Measurements from ENCODE around the gene IL17RC. TPM values are rescaled to one million over a fixed set of nuclear protein-coding genes. Genes with fewer than 3 reads are reported as not detected.

IL17RC gene
- total and polyA plus RNA-seq, 7 donors, result 9.9 to 88.9 (median 57.8) TPM

DNA sequence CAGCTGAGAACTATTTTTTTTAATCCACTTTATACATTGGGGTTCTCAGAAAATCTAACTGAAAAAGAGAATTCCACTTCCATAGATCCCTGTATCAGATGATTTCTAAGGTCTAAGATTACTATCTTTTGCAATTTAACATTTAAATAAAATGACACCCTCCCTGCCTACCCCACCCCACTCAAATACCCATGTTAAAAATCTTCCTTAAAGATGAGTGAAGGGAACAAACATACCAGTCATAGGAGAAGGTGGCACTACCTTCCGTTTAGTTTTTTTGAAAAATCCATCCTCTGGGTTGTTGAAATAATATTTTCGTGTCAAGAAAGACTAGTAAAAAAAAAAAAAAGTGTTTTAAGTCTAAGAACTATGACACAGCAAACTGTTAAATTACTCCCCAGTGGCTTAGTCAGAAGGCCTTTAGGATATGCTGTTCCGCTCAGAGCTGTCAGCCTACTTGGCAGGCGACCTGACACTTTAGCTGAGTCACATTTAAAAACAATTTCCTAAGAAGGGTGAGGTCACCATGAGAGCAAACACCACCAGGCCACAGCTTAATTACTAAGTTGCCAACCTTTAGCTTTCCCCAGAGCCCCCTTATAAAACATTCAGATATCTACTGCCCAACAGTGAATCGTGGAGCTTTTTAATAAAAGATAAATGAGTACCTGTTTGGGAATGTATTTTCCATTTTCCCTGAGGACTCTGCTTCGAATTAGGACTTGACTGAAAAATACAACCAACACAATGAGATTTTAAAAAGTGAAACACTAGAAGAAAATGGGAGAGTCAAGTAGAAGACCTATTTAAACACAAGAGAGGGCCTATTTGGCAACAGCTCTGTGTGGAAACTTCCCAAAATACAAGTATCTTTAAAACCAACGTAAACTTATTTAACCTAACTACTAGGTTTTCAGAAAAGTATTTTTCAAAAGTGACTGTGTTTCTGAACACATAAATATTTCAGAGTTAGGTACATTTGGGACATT lies 60.1 kb downstream of the IL17RC start:
- peak; percentile 95 for DNase-seq
- Histone ChIP-seq H3K9me3 (no peaks in the 10 kb centered on the region), H3K4me3 (no peak overlapping the region), H3K36me3 (peaks cover 0 to 55% (median 12%) of the 10 kb centered on the region in 4 donors), H3K27me3 (no peaks in the 10 kb centered on the region), H3K4me1 (peaks cover 0 to 27% (median 20%) of the 10 kb centered on the region in 4 donors), H3K27ac (peak overlapping the region; percentile 77 to 85 (median 82))
- peak in 3 of 4 donors; percentile 14 to 54 (median 46) for TF ChIP-seq EP300 (IDR thresholded peaks at IDR 0.05)
- TF ChIP-seq POLR2AphosphoS5 (IDR thresholded peaks at IDR 0.05), result peak; percentile 69 to 87 (median 76)
- TF ChIP-seq POLR2A (IDR thresholded peaks at IDR 0.05), result no peak
- TF ChIP-seq, protein P1, sequence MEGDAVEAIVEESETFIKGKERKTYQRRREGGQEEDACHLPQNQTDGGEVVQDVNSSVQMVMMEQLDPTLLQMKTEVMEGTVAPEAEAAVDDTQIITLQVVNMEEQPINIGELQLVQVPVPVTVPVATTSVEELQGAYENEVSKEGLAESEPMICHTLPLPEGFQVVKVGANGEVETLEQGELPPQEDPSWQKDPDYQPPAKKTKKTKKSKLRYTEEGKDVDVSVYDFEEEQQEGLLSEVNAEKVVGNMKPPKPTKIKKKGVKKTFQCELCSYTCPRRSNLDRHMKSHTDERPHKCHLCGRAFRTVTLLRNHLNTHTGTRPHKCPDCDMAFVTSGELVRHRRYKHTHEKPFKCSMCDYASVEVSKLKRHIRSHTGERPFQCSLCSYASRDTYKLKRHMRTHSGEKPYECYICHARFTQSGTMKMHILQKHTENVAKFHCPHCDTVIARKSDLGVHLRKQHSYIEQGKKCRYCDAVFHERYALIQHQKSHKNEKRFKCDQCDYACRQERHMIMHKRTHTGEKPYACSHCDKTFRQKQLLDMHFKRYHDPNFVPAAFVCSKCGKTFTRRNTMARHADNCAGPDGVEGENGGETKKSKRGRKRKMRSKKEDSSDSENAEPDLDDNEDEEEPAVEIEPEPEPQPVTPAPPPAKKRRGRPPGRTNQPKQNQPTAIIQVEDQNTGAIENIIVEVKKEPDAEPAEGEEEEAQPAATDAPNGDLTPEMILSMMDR (IDR thresholded peaks at IDR 0.05), result no peak
- intact Hi-C loops (cut with DNase I), result loop anchor here (5.0 kb wide), 1 partner anchor 35 kb away; no protein-coding TSS in a partner anchor
- WGBS, 2 donors, result 68 to 72% methylated on average over 7 of the region's 7 CpGs

DNA sequence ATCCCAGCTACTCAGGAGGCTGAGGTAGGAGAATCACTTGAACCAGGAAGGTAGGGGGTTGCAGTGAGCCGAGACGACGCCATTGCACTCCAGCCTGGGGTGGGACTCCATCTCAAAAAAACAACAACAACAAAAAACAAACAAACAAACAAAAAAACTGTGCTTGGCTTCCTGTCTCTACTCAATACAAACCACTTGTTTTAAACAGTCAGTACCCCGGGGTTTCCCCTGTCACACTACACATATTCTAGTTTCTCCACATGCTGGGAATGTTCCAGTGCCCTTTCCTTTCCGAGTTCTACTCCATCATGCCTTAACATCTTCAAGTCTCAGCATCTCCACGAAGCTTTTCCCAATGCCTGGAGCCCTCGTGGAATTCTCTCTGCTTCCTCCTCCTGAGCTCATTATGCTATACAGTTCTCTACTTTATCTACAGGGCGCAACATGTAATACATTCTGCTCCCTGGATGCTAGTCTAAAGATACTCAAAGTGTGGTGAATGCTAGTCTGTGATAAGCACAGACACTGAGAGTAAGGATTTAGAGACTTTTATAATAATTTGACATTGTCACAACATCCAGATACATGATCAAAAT lies 61.9 kb downstream of the IL17RC start:
- H3K4me1 ChIP-seq, result peaks cover 0 to 33% (median 25%) of the 10 kb centered on the region in 4 donors
- H3K4me3 ChIP-seq, result no peak overlapping the region
- DNase-seq, result no peak
- H3K27me3 ChIP-seq, result no peaks in the 10 kb centered on the region
- no peaks in the 10 kb centered on the region for H3K9me3 ChIP-seq
- H3K36me3 ChIP-seq, result peaks cover 0 to 42% (median 3%) of the 10 kb centered on the region in 4 donors
- TF ChIP-seq EP300 (IDR thresholded peaks at IDR 0.05) (no peak), POLR2A (IDR thresholded peaks at IDR 0.05) (no peak), POLR2AphosphoS5 (IDR thresholded peaks at IDR 0.05) (no peak)
- TF ChIP-seq, protein P1 (IDR thresholded peaks at IDR 0.05), result no peak
- peak overlapping the region; percentile 77 to 85 (median 82) for H3K27ac ChIP-seq
- intact Hi-C loops (cut with DNase I), result loop anchor here (5.0 kb wide), 1 partner anchor 33 kb away; no protein-coding TSS in a partner anchor
- 86 to 89% methylated on average over 8 of the region's 8 CpGs for WGBS, 2 donors

DNA sequence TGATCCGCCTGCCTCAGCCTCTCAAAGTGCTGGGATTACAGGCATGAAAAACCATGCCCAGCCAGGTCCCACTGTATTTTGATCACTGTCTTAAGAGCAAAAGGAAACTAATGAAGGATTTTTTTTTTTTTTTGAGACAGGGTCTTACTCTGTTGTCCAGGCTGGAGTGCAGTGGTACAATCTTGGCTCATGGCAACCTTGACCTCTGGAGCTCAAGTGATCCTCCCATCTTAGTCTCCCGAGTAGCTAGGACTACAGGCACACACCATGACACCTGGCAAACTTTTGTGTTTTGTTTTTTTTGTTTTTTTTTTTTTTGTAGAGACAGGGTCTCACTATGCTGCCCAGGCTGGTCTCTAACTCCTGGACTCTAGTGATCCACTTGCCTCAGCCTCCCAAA lies 63.4 kb downstream of the IL17RC start:
- peak overlapping the region in 1 of 4 donors; percentile 80 for H3K27ac ChIP-seq
- no peak overlapping the region for H3K4me3 ChIP-seq
- peaks cover 0 to 40% (median 0%) of the 10 kb centered on the region in 4 donors for H3K36me3 ChIP-seq
- no peaks in the 10 kb centered on the region for H3K9me3 ChIP-seq
- 96% methylated on average over 2 of the region's 2 CpGs for WGBS, 2 donors
- H3K27me3 ChIP-seq, result no peaks in the 10 kb centered on the region
- TF ChIP-seq POLR2AphosphoS5 (IDR thresholded peaks at IDR 0.05) (no peak), EP300 (IDR thresholded peaks at IDR 0.05) (no peak), POLR2A (IDR thresholded peaks at IDR 0.05) (no peak)
- TF ChIP-seq, protein P1 (IDR thresholded peaks at IDR 0.05), result no peak
- peaks cover 0 to 46% (median 37%) of the 10 kb centered on the region in 4 donors for H3K4me1 ChIP-seq
- DNase-seq, result no peak
- intact Hi-C loops (cut with DNase I), result loop anchor here (10.0 kb wide), 1 partner anchor 135 kb away; the partner anchor contains the start of gene BRK1

Small RNA genes within 50 kb of the gene (small RNA-seq; reads per million reads assigned to genes)
- 0 reads per million in 3 donors for gene RNU6-882P

Other genes with a start within 250 kb of the IL17RC start
- gene CPNE9, start 213.3 kb upstream of the IL17RC start, total RNA-seq, result under 1 TPM in 1 of 4 donors, not detected in 3; 0.14 TPM
- under 1 TPM in 1 of 3 donors, not detected in 2; 0.22 TPM for gene CPNE9, start 213.3 kb upstream of the IL17RC start, polyA plus RNA-seq
- gene BRPF1, start 185.4 kb upstream of the IL17RC start, total RNA-seq, result 10 to 100 TPM; 12.6 to 18.6 (median 13.9) TPM
- 10 to 100 TPM in 1 of 3 donors, 1 to 10 TPM in 2; 3.5 to 12.0 (median 4.2) TPM for gene BRPF1, start 185.4 kb upstream of the IL17RC start, polyA plus RNA-seq
- 10 to 100 TPM; 22.5 to 34.6 (median 31.4) TPM for gene OGG1, start 167.1 kb upstream of the IL17RC start, total RNA-seq
- gene OGG1, start 167.1 kb upstream of the IL17RC start, polyA plus RNA-seq, result 10 to 100 TPM; 15.6 to 23.6 (median 16.9) TPM
- 10 to 100 TPM; 45.7 to 57.8 (median 56.5) TPM for gene CAMK1, start 147.2 kb upstream of the IL17RC start, total RNA-seq
- gene CAMK1, start 147.2 kb upstream of the IL17RC start, polyA plus RNA-seq, result 10 to 100 TPM; 14.0 to 21.6 (median 19.7) TPM
- gene TADA3, start 124.6 kb upstream of the IL17RC start, total RNA-seq, result 10 to 100 TPM; 53.2 to 72.9 (median 67.6) TPM
- gene TADA3, start 124.6 kb upstream of the IL17RC start, polyA plus RNA-seq, result 10 to 100 TPM; 52.2 to 87.1 (median 78.4) TPM
- 100 to 1,000 TPM in 3 of 4 donors, 10 to 100 TPM in 1; 75.6 to 150 (median 128) TPM for gene ARPC4, start 124.0 kb upstream of the IL17RC start, total RNA-seq
- 100 to 1,000 TPM; 190 to 240 (median 211) TPM for gene ARPC4, start 124.0 kb upstream of the IL17RC start, polyA plus RNA-seq
- gene TTLL3, start 106.8 kb upstream of the IL17RC start, total RNA-seq, result 100 to 1,000 TPM in 1 of 4 donors, 10 to 100 TPM in 3; 32.9 to 117 (median 45.1) TPM
- gene TTLL3, start 106.8 kb upstream of the IL17RC start, polyA plus RNA-seq, result 10 to 100 TPM in 1 of 3 donors, 1 to 10 TPM in 2; 4.4 to 46.4 (median 9.0) TPM
- 10 to 100 TPM; 42.6 to 54.7 (median 47.6) TPM for gene RPUSD3, start 73.1 kb upstream of the IL17RC start, total RNA-seq
- 10 to 100 TPM; 22.0 to 37.1 (median 23.4) TPM for gene RPUSD3, start 73.1 kb upstream of the IL17RC start, polyA plus RNA-seq
- 10 to 100 TPM in 2 of 4 donors, 1 to 10 TPM in 2; 1.6 to 36.7 (median 8.1) TPM for gene CIDEC, start 36.8 kb upstream of the IL17RC start, total RNA-seq
- gene CIDEC, start 36.8 kb upstream of the IL17RC start, polyA plus RNA-seq, result 100 to 1,000 TPM in 1 of 3 donors, 10 to 100 TPM in 2; 30.6 to 120 (median 71.3) TPM
- gene JAGN1, start 26.5 kb upstream of the IL17RC start, total RNA-seq, result 10 to 100 TPM; 33.7 to 55.1 (median 45.9) TPM
- 10 to 100 TPM; 24.7 to 44.4 (median 33.0) TPM for gene JAGN1, start 26.5 kb upstream of the IL17RC start, polyA plus RNA-seq
- 1 to 10 TPM in 2 of 4 donors, under 1 TPM in 2; 0.68 to 2.5 (median 1.3) TPM for gene IL17RE, start 14.2 kb upstream of the IL17RC start, total RNA-seq
- 10 to 100 TPM; 11.4 to 46.3 (median 12.7) TPM for gene IL17RE, start 14.2 kb upstream of the IL17RC start, polyA plus RNA-seq
- 10 to 100 TPM; 31.4 to 67.8 (median 54.7) TPM for gene CRELD1, start 16.7 kb downstream of the IL17RC start, total RNA-seq
- gene CRELD1, start 16.7 kb downstream of the IL17RC start, polyA plus RNA-seq, result 10 to 100 TPM in 1 of 3 donors, 1 to 10 TPM in 2; 4.8 to 33.7 (median 6.7) TPM
- 1 to 10 TPM; 1.5 to 2.6 (median 2.2) TPM for gene PRRT3, start 35.3 kb downstream of the IL17RC start, total RNA-seq
- under 1 TPM; 0.46 to 0.90 (median 0.60) TPM for gene PRRT3, start 35.3 kb downstream of the IL17RC start, polyA plus RNA-seq
- gene EMC3, start 69.7 kb downstream of the IL17RC start, total RNA-seq, result 10 to 100 TPM; 37.1 to 95.7 (median 45.2) TPM
- gene EMC3, start 69.7 kb downstream of the IL17RC start, polyA plus RNA-seq, result 10 to 100 TPM; 20.6 to 76.4 (median 24.6) TPM
- gene FANCD2, start 109.3 kb downstream of the IL17RC start, total RNA-seq, result 1 to 10 TPM; 1.5 to 5.8 (median 3.1) TPM
- 10 to 100 TPM in 1 of 3 donors, 1 to 10 TPM in 1, under 1 TPM in 1; 0.60 to 12.6 (median 1.4) TPM for gene FANCD2, start 109.3 kb downstream of the IL17RC start, polyA plus RNA-seq
- not detected for gene FANCD2OS, start 191.2 kb downstream of the IL17RC start, total RNA-seq
- not detected for gene FANCD2OS, start 191.2 kb downstream of the IL17RC start, polyA plus RNA-seq
- gene BRK1, start 198.6 kb downstream of the IL17RC start, total RNA-seq, result 100 to 1,000 TPM; 111 to 239 (median 152) TPM
- 100 to 1,000 TPM; 179 to 260 (median 191) TPM for gene BRK1, start 198.6 kb downstream of the IL17RC start, polyA plus RNA-seq
- gene VHL, start 224.7 kb downstream of the IL17RC start, total RNA-seq, result 10 to 100 TPM; 20.1 to 29.9 (median 25.8) TPM
- gene VHL, start 224.7 kb downstream of the IL17RC start, polyA plus RNA-seq, result 10 to 100 TPM; 20.4 to 35.4 (median 28.9) TPM
- 1 to 10 TPM; 1.1 to 6.1 (median 3.7) TPM for gene IRAK2, start 247.8 kb downstream of the IL17RC start, total RNA-seq
- gene IRAK2, start 247.8 kb downstream of the IL17RC start, polyA plus RNA-seq, result 1 to 10 TPM; 1.2 to 2.8 (median 2.8) TPM

Data from sigmoid colon (tissue), 7 donors.